PFSK-1 (cell line): ENCODE data around the gene LRRC14B.

Source experiments
- FOXP2 ChIP-seq: optimal IDR thresholded peaks from 2 replicates; pipeline ENCODE3; 2011; ENCODE audit warnings: borderline replicate concordance, control low read depth, inconsistent platforms; ENCODE audit not compliant: insufficient read depth; ENCODE audit errors: extremely low read length, extremely low read depth
- POLR2AphosphoS5 ChIP-seq: IDR thresholded peaks from 2 replicates; pipeline ENCODE4 v1.6.1; 2012; ENCODE audit warnings: low read depth, mild to moderate bottlenecking, control low read depth, low read length, moderate library complexity
- REST ChIP-seq, 2 experiments: IDR thresholded peaks; 2 replicates each; pipeline versions ENCODE4 v1.6.1 to v1.8.0; 2011 to 2012; ENCODE audit warnings: low read depth in 2 of 2, low read length in 2 of 2, control low read depth in 1 of 2, inconsistent platforms in 1 of 2, mild to moderate bottlenecking in 1 of 2, moderate library complexity in 1 of 2; ENCODE audit not compliant: insufficient read depth in 1 of 2
- SIN3A ChIP-seq: IDR thresholded peaks from 2 replicates; pipeline ENCODE4 v1.6.1; 2012; ENCODE audit warnings: mild to moderate bottlenecking, low read length, moderate library complexity, borderline replicate concordance; ENCODE audit not compliant: insufficient read depth
- TAF1 ChIP-seq: IDR thresholded peaks from 2 replicates; pipeline ENCODE4 v1.6.1; 2012; ENCODE audit warnings: low read length, control low read depth, borderline replicate concordance; ENCODE audit not compliant: insufficient read depth

GRCh38 chr5:228886-229285 lies 37.6 kb downstream of the LRRC14B start:
- no peak for TF ChIP-seq SIN3A
- no peak for TF ChIP-seq POLR2AphosphoS5
- TF ChIP-seq TAF1: no peak
- no peak for TF ChIP-seq REST (IDR thresholded peaks at IDR 0.05; ENCODE audit: insufficient read depth in 1 of 2, low read depth in 2 of 2, low read length in 2 of 2)
- no peak for TF ChIP-seq FOXP2
